ENCODE measurements around the gene PRR22. TPM values are rescaled to one million over a fixed set of nuclear protein-coding genes. Genes with fewer than 3 reads are reported as not detected.

Gene PRR22
- total RNA-seq: under 0.01 and 0.30 TPM in 2 replicates

DNA sequence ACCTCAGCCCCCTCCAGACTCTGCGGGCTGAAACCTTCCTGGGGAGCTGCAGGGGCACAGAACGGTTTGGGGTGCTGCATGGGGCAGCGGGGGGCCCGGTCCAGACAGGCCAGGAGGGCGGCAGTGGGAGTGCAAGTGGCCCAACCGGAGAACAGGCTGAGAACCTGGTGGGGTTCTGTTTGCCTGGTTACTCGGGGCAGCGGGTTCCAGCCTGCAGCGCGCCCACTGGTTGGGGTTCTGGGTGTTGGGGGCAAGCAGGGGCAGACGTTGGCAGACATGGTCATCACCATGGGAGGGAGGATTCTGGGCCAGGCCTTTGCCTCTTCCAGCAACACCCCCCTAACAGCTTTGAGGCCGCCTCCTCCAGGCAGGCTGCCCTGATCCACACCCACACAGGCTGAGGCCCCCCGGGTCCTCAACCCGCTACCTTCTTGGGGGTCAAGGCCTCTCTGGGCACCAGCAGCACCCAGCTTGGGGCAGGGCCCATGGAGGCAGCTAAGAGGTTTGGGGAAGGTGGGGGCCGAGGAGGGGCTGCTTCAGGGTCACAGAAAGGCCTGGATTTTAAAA, at the start of gene PRR22:
Gene PRR22 (minus strand): TSS at position 166 of the 567 bp plus-strand sequence. CDS start 86 bp downstream, at position 80.

DNA sequence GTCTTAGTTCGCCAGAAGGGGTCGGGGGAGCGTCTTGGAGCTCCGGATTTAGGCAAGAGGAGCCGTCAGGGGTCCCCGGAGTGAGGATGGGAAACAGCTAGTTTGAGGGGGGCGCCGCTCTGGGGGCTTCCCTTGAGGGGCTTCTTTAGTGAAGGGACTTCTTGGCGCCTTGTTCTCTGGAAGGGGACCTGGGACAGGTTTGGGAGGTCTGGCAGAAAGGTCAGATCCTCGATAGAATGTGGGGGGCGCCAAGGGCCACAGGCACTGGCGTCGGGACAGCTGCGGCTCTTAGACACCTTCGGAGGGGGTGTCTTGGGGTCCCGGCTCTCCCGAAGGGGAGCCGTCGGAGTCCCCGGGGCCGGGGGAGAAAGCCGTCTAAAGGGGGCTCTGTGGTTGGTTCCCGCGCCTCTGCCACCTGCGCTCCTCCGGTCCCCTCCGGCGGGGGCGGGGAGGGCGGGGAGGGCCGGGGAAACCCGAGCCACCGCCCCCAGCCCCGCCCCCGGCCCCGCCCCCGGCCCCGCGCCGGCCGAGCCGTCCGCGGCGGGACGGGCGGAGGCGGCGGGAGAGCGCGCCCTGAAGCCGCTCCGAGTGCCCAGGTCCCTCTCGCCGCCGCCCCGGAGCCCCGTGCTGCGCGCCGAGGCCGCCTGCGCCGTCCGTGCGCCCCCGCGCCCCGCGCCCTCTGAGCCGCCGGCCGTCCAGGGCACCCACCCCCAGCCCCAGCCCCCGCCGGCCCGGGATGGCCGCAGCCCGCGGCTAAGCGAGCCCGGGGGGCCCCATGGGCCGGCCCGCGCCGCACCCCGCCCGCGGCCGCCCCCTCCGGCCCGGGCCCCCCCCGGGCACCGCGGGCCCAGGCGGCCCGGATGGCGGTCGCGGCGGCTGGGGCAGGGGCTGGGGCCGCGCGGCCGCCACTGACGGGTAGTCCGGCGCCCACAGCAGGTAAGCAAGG, 20.2 kb upstream of the PRR22 start, which contains the start of gene NRTN:
Gene NRTN (plus strand): TSS at position 552 of the 946 bp plus-strand sequence. CDS start 19,099 bp downstream, outside the sequence.

DNA sequence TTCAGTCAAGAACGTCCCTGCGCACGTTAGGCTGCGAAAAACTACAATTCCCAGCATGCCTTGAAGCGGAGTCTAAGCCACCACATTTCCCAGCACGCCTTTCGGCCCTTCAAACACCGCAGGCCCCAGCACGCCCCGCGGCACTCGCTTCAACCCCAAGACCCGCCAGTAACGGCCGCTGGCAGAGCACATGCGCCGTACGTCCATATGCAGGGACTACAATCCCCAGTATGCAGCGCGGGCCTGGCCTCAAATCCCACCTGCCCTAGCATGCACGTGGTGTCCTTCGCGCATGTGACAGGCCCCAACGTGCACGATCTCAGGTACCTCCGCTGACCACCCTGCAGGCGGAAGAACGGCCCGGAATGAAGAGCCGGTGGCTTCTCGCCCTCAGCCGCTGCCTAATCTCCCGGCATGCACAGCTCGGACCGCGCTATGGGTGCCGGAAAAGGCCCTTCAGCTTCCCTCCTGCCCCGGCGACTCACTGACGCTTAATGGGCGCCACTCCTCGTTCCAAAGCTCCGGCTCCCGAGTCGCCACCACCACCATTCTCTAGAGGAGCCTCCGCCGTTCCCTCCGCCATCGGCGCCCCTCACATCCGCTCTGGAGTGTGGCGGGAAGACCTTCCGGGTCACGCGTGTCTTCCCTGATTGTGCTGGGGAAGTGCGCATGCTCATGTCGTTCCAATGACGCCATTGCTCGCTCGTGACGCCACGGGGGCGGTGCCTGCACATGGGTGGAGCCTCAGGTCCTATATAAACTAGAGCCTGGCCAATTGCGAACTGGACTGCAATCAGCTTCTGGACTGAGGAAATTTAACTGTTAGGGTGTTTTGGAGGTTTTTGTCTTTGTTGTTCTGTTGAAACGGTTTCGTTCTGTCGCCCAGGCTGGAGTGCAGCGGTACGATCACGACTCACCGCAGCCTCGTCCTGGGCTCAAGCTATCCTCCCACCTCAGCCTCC, 6.3 kb upstream of the PRR22 start, which contains the start of gene DUS3L:
Gene DUS3L (minus strand): TSS at position 605 of the 962 bp plus-strand sequence. CDS start 22 bp downstream, at position 583.

Other genes with a start within 250 kb of the PRR22 start
- gene TINCR, start 216.8 kb downstream of the PRR22 start, total RNA-seq: not detected in 2 replicates
- 26.6 and 30.9 TPM in 2 replicates for gene SAFB2, start 162.0 kb downstream of the PRR22 start, total RNA-seq
- gene SAFB, start 161.7 kb downstream of the PRR22 start, total RNA-seq: 47.1 and 52.9 TPM in 2 replicates
- gene MICOS13, start 104.2 kb downstream of the PRR22 start, total RNA-seq: 27.8 and 32.5 TPM in 2 replicates
- 7.3 and 7.8 TPM in 2 replicates for gene HSD11B1L, start 103.7 kb downstream of the PRR22 start, total RNA-seq
- gene RPL36, start 94.5 kb downstream of the PRR22 start, total RNA-seq: 513 and 637 TPM in 2 replicates
- 92.9 and 106 TPM in 2 replicates for gene LONP1, start 64.6 kb downstream of the PRR22 start, total RNA-seq
- not detected in 2 replicates for gene CATSPERD, start 64.1 kb downstream of the PRR22 start, total RNA-seq
- gene DUS3L, start 6.4 kb upstream of the PRR22 start, total RNA-seq: 29.2 and 35.0 TPM in 2 replicates
- gene NRTN, start 20.3 kb upstream of the PRR22 start, total RNA-seq: not detected in 2 replicates
- not detected in 2 replicates for gene FUT6, start 55.0 kb upstream of the PRR22 start, total RNA-seq
- not detected in 2 replicates for gene FUT3, start 66.7 kb upstream of the PRR22 start, total RNA-seq
- not detected in 2 replicates for gene FUT5, start 85.8 kb upstream of the PRR22 start, total RNA-seq
- 211 and 432 TPM in 2 replicates for gene NDUFA11, start 119.0 kb upstream of the PRR22 start, total RNA-seq
- gene VMAC, start 120.1 kb upstream of the PRR22 start, total RNA-seq: 4.5 and 7.6 TPM in 2 replicates
- 0.97 and 2.0 TPM in 2 replicates for gene CAPS, start 129.5 kb upstream of the PRR22 start, total RNA-seq
- gene RANBP3, start 193.4 kb upstream of the PRR22 start, total RNA-seq: 28.9 and 46.5 TPM in 2 replicates